Ishikawa (cell line): ENCODE data around the gene GHRHR.

ENCODE experiments used
- CEBPB ChIP-seq: IDR thresholded peaks from 2 replicates; pipeline ENCODE4 v1.6.1; 2012
- CREB1 ChIP-seq: IDR thresholded peaks from 2 replicates; pipeline ENCODE4 v1.6.1; 2012; ENCODE audit warnings: low read depth
- EGR1 ChIP-seq: IDR thresholded peaks from 2 replicates; pipeline ENCODE4 v1.6.1; 2012
- EP300 ChIP-seq: IDR thresholded peaks from 2 replicates; pipeline ENCODE4 v1.6.1; 2012; ENCODE audit warnings: borderline replicate concordance
- FOXM1 ChIP-seq: IDR thresholded peaks from 2 replicates; pipeline ENCODE4 v1.6.1; 2012; ENCODE audit warnings: low read depth, borderline replicate concordance
- NFIC ChIP-seq: IDR thresholded peaks from 2 replicates; pipeline ENCODE4 v1.6.1; 2012
- RAD21 ChIP-seq: IDR thresholded peaks from 2 replicates; pipeline ENCODE4 v1.6.1; 2012; ENCODE audit warnings: low read depth
- TAF1 ChIP-seq: IDR thresholded peaks from 2 replicates; pipeline ENCODE4 v1.6.1; 2012; ENCODE audit warnings: low read depth, mild to moderate bottlenecking
- TCF12 ChIP-seq: IDR thresholded peaks from 2 replicates; pipeline ENCODE4 v1.6.1; 2012; ENCODE audit warnings: low read depth
- TEAD4 ChIP-seq: IDR thresholded peaks from 2 replicates; pipeline ENCODE4 v1.6.1; 2012
- YY1 ChIP-seq: IDR thresholded peaks from 2 replicates; pipeline ENCODE4 v1.6.1; 2012; ENCODE audit warnings: low read depth
- ZBTB7A ChIP-seq: IDR thresholded peaks from 2 replicates; pipeline ENCODE4 v1.6.1; 2012; ENCODE audit warnings: low read depth
- TF ChIP-seq, protein P1 (sequence below): IDR thresholded peaks from 2 replicates; pipeline ENCODE4 v1.6.1; 2012; ENCODE audit warnings: low read depth, mild to moderate bottlenecking
- TF ChIP-seq, protein P2 (sequence below): IDR thresholded peaks from 2 replicates; pipeline ENCODE4 v1.6.1; 2012
- TF ChIP-seq, protein P3 (sequence below): IDR thresholded peaks from 2 replicates; pipeline ENCODE4 v1.6.1; 2012

GHRHR gene

DNA sequence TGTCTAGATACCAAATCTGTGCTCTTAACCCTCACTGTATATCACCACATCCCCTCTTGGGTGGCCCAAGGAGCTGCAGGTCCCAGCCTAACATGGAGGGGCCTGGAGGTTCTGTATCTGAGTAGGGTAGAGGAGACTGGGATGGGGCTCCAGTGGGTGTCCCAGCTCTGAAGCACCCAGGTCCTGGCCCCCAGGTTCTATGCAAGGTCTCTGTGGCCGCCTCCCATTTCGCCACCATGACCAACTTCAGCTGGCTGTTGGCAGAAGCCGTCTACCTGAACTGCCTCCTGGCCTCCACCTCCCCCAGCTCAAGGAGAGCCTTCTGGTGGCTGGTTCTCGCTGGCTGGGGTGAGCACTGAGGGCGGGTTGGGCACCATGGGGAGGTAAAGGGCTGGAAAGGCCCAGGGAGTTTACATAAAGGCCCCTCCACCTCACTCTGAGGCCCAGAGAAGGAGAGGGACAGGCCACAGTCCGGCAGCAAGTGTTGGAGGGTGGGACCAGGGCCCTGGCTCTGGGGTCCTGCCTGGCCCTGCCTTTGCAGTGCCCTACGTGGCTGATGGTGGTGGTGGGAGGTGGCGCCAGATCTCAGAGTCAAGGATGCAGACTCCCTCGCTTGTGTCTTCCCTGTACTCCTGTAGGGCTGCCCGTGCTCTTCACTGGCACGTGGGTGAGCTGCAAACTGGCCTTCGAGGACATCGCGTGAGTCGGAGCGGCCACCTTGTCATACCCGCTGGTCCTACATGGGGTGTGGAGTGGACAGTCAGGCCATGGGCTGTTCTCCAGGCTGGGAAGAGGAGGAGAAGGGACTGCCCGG lies 10.2 kb downstream of the GHRHR start:
- TF ChIP-seq, protein P1, sequence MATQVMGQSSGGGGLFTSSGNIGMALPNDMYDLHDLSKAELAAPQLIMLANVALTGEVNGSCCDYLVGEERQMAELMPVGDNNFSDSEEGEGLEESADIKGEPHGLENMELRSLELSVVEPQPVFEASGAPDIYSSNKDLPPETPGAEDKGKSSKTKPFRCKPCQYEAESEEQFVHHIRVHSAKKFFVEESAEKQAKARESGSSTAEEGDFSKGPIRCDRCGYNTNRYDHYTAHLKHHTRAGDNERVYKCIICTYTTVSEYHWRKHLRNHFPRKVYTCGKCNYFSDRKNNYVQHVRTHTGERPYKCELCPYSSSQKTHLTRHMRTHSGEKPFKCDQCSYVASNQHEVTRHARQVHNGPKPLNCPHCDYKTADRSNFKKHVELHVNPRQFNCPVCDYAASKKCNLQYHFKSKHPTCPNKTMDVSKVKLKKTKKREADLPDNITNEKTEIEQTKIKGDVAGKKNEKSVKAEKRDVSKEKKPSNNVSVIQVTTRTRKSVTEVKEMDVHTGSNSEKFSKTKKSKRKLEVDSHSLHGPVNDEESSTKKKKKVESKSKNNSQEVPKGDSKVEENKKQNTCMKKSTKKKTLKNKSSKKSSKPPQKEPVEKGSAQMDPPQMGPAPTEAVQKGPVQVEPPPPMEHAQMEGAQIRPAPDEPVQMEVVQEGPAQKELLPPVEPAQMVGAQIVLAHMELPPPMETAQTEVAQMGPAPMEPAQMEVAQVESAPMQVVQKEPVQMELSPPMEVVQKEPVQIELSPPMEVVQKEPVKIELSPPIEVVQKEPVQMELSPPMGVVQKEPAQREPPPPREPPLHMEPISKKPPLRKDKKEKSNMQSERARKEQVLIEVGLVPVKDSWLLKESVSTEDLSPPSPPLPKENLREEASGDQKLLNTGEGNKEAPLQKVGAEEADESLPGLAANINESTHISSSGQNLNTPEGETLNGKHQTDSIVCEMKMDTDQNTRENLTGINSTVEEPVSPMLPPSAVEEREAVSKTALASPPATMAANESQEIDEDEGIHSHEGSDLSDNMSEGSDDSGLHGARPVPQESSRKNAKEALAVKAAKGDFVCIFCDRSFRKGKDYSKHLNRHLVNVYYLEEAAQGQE, result no peak
- TF ChIP-seq FOXM1 (no peak), CEBPB (no peak)

DNA sequence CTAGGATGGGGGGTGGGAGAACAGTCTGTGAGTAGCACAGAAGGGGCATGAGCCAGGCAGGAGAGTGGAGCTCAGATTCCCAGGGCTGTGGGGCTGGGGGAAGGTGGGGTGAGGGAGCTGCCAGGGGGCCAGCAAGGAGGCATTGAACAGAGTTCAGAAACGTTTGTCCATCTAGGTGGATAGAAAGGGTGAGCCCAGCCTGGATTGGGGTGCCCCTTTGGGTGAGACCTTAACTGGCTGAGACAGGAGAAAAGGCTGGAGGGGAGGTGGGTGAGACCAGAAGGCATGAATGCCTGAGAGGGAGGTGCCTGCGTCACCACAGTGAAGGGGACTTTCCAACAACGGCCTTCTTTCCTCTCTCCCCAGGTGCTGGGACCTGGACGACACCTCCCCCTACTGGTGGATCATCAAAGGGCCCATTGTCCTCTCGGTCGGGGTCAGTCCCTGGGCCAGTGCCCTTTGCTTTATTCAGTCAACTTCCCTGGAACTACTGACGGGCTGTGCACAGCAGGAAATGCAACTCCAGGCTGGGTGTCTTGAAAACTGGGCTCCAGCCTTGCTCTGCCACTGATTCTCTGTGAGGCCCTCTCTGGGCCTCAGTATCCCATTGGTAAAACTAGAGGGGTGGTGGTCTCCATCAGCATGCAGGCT lies 11.0 kb downstream of the GHRHR start:
- TF ChIP-seq RAD21 (peak; percentile 75), CEBPB (no peak)
- TF ChIP-seq, protein P2, sequence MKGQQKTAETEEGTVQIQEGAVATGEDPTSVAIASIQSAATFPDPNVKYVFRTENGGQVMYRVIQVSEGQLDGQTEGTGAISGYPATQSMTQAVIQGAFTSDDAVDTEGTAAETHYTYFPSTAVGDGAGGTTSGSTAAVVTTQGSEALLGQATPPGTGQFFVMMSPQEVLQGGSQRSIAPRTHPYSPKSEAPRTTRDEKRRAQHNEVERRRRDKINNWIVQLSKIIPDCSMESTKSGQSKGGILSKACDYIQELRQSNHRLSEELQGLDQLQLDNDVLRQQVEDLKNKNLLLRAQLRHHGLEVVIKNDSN, result no peak

DNA sequence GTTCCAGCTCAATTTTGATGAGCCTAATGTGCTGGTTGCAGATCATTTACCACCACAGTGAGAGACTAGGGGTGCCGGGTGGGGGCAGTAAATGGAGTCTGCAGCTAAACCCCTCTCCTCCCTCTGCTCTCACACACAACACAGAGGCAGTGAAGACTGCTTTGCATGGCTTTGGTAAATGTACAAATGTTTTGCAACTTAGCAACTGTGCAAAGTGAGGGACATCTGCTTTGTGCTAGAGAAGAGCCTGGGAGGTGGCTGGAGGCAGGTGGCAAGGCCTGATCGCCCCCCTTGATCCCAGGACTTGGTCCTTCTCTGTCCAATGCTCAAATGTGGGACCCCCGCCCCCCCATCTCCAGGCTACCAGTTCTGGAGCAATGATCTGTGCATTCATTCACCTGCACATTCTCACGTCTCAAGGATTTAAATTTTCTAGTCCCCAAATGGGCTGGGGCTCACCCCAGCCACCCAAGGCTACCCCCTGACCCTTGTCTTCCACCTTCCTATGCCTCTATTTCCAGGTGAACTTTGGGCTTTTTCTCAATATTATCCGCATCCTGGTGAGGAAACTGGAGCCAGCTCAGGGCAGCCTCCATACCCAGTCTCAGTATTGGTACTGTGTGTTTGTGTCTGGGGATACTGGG lies 11.6 kb downstream of the GHRHR start:
- TF ChIP-seq, protein P1, result no peak
- TF ChIP-seq YY1, result no peak
- TF ChIP-seq, protein P2, result no peak
- TF ChIP-seq EP300, result no peak
- no peak for TF ChIP-seq CREB1
- no peak for TF ChIP-seq TAF1
- no peak for TF ChIP-seq FOXM1
- no peak for TF ChIP-seq RAD21
- TF ChIP-seq, protein P3, sequence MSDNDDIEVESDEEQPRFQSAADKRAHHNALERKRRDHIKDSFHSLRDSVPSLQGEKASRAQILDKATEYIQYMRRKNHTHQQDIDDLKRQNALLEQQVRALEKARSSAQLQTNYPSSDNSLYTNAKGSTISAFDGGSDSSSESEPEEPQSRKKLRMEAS, result no peak
- no peak for TF ChIP-seq NFIC
- TF ChIP-seq CEBPB, result no peak
- no peak for TF ChIP-seq TCF12

DNA sequence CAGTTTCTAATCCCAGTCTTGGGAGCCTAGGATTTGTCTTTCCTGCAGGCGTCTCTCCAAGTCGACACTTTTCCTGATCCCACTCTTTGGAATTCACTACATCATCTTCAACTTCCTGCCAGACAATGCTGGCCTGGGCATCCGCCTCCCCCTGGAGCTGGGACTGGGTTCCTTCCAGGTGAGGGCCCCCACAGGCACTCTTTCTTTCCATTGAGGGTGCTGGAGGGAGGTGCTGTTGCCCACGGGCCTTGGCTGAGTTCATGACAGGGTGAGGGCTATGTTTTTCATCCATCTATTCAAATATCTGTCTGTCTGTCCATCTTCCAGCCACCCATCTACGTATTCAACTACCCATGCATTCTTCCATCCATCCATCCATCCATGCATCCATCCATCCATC lies 12.6 kb downstream of the GHRHR start:
- TF ChIP-seq CREB1 (no peak), TEAD4 (no peak), FOXM1 (no peak), ZBTB7A (no peak), YY1 (no peak), NFIC (no peak), TAF1 (no peak), EP300 (no peak)
- TF ChIP-seq, protein P3, result no peak
- TF ChIP-seq, protein P2, result no peak

DNA sequence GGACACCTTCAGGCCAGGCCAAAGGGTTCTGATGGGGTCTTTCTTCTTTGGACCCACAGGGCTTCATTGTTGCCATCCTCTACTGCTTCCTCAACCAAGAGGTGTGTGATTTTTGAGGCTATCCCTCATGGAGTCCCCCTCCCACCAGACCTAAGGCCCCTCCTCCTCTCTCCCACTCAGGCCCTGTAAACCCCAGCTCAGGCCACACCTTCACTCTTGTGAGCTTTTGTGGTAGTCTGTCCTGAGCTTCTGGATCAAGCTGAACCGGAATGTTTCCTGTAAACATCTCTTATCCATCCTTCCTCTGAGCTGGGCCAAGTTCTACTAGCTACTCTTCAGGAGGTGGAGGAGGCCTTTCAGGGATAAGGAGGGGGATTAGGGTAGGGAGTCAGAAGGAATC lies 13.5 kb downstream of the GHRHR start:
- no peak for TF ChIP-seq CREB1
- TF ChIP-seq, protein P3, result no peak
- TF ChIP-seq EP300, result no peak
- TF ChIP-seq, protein P2, result no peak
- TF ChIP-seq, protein P1, result no peak
- no peak for TF ChIP-seq TEAD4
- TF ChIP-seq YY1, result no peak
- no peak for TF ChIP-seq RAD21
- TF ChIP-seq CEBPB, result no peak
- no peak for TF ChIP-seq EGR1
- no peak for TF ChIP-seq ZBTB7A
- TF ChIP-seq FOXM1, result no peak
- no peak for TF ChIP-seq TAF1
- TF ChIP-seq TCF12, result no peak
- TF ChIP-seq NFIC, result no peak
